HK-2 (cell line): ENCODE data around the gene FCER2.

Experiments used
- DNase-seq: peaks from one replicate; pipeline ENCODE4 v3.0.0-alpha.2; 2018; ENCODE audit not compliant: unreplicated experiment

The FCER2 gene

GRCh38 chr19:7733376-7733775, 31.4 kb upstream of the FCER2 start:
- no peak for DNase-seq

- no peak for DNase-seq
Measured at GRCh38 chr19:7732045-7732444, 30.1 kb upstream of the FCER2 start, which contains the start of gene CLEC4G. Gene CLEC4G, minus strand, starts transcription at chr19:7732110. Its CDS starts 8 bp downstream, at chr19:7732102.

DNA sequence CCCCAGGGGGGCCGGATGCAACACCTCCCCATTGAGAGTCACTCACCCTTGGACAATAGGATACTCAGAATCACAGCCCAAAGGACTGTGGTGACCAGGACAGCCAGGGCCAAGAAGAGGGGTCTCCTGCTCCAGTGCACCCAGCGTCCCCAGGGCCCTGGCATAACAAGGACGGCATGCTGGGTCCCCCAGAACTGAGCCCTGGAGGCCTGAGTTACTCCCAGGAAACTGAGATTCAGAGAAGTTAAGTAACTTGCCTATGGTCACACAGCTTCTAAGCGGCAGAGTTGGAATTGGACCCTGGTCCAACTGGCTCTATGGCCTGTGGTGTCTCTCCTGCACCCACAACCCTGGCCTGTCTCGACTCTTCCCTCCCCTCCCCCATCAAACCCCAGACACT, 29.7 kb upstream of the FCER2 start:
- no peak for DNase-seq

- no peak for DNase-seq
Measured at GRCh38 chr19:7731218-7731595, 29.3 kb upstream of the FCER2 start.

DNA sequence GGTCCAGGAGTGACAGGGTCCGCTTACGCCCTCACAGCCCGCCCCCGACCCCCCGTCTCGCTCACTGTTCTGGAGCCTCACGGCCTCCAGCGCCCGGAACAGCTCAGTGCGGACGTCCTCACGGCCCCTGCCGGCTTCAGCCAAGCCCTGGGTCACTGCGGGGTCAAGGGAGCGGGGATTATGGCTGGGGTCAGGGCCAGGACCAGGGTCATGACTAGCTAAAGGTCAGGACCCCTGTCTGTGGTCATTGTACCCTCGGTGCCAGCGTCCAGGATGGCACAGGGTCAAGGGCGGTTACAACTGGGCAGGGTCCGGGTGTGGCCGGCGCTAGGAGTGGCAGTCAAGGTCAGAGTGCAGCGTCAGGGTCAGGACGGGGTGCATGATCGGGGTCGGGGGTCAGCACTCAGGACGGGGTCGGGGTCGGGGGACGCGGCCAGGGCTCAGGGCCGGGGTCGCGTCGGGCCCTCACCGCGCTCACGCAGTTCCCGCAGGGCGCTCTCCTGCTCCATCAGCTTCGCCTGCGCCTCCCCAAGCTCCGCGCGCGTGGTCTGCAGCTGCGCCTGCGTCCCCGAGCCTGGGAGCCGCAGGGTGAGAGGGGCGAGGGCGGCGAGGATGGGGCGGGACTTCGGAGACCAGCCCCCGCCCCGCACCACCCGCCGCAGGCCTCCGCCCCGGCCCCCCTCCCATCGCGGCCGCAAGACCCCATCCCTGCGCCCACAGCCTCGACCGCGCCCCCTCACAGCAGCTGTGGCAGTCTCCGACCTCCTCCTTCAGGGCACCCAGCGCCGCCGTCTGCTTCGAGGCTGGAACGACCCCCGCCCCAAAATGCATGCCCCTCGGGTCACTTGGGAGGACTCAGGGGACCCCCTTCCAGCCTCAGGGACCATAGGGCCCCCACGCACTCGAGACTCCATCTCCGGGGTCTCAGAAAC, 28.6 kb upstream of the FCER2 start:
- no peak for DNase-seq

GRCh38 chr19:7729831-7730285, 27.9 kb upstream of the FCER2 start:
- no peak for DNase-seq

- no peak for DNase-seq
Measured at GRCh38 chr19:7729211-7729610, 27.3 kb upstream of the FCER2 start.

GRCh38 chr19:7725791-7726190, 23.9 kb upstream of the FCER2 start:
- no peak for DNase-seq

- DNase-seq, result no peak
Measured at GRCh38 chr19:7722231-7722651, 20.3 kb upstream of the FCER2 start.

- no peak for DNase-seq
Measured at GRCh38 chr19:7720351-7720750, 18.4 kb upstream of the FCER2 start.

- DNase-seq, result no peak
Measured at GRCh38 chr19:7718668-7719067, 16.7 kb upstream of the FCER2 start.

- DNase-seq, result no peak
Measured at GRCh38 chr19:7716762-7717161, 14.8 kb upstream of the FCER2 start.

DNA sequence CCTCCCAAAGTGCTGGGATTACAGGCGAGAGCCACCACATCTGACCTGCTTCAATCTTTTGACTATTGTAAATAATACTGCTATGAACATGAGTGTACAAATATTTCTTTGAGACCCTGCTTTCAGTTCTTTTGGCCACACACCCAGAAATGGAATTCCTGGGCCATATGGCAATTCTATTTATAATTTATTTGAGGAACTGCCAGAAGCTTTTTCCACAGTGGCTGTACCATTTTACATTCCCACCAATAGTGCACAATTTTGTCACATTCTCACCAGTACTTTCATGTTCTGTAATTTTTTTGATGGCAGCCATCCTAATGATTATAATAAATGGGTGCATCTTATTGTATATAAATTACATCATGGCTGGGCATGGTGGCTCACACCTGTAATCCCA, 13.7 kb upstream of the FCER2 start:
- DNase-seq, result no peak

DNA sequence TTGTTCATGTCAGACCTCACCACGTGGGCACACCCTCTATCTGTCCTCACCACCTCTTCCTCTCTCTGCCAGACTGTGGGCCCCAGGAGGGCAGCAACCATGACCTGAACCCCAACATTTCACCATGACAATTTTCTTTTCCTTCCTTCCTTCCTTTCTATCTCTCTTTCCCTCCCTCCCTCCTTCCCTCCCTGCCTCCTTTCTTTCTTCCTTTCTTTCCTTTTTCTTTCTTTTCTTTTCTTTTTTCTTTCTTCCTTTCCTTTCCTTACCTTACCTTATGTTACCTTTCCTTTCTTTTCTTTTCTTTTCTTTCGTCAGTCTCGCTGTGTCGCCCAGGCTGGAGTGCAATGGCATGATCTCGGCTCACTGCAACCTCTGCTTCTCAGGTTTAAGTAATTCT, 8.7 kb upstream of the FCER2 start:
- DNase-seq, result no peak

DNA sequence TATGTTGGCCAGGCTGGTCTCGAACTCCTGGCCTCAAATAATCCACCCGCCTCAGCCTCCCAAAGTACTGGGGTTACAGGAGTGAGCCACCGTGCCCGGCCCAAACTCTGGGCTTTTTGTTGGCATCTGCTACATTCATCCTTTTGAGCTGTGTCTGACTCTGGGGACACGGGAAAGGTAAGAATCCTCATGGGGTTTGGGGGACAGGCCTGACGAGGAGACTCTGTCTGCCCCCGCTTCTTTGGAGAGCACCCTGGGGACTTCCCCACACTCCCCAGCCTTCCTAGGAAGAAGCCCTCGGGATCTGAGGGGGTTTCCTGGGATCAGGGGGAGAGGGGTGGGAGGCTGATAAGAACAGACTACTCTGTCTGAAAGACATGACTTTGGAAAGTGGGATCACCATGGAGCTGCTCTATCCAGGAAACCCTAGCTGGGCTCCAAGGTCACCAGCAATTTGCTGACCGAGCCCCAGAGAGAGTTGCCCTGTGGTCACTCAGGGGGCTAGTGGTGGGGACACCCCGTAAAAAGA, 8.1 kb upstream of the FCER2 start:
- DNase-seq, result no peak

GRCh38 chr19:7706955-7707456, 5.1 kb upstream of the FCER2 start:
- no peak for DNase-seq

DNA sequence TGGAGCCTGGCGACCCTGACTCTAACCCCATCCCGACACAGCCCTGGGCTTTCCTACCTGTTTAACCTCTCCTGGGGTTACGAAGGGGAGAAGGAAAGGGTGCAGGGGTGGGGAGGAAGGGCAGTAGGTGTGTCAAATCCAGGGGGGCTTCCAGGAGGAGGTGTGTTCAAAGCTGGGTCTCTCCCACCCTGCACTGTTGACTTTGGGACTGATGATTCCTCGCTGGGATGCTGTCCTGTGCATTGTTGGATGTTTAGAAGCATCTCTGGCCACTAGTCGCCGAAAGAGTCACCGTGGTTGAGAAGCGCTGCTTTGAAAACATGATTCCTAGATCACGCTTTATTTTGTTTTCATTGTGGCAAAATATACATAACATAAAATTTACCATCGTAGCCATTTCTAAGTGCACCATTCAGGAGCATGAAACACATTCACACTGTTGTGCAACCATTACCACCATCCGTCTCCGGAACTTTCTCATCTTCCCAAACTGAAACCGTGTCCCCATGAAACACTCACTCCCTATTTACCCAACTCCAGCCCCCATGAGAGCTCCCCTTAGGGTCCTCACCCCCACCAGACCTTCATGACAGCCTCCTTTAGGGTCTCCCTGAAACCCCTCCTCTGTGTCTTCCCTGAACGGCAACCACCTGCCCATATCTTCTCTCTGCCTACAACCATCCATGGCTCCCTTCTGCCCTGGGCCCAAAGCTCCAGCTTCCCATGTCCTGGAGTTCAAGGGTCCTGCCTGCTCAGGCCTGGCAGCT, 4.4 kb upstream of the FCER2 start:
- no peak for DNase-seq

- DNase-seq, result no peak
Measured at GRCh38 chr19:7705387-7706187, 3.7 kb upstream of the FCER2 start.

- no peak for DNase-seq
Measured at GRCh38 chr19:7704280-7705060, 2.5 kb upstream of the FCER2 start.

GRCh38 chr19:7703332-7703731, 1.4 kb upstream of the FCER2 start:
- DNase-seq, result no peak
